Measurements from ENCODE around the gene PNPLA5. TPM values are rescaled to one million over a fixed set of nuclear protein-coding genes. Genes with fewer than 3 reads are reported as not detected.

PNPLA5 gene, protein sequence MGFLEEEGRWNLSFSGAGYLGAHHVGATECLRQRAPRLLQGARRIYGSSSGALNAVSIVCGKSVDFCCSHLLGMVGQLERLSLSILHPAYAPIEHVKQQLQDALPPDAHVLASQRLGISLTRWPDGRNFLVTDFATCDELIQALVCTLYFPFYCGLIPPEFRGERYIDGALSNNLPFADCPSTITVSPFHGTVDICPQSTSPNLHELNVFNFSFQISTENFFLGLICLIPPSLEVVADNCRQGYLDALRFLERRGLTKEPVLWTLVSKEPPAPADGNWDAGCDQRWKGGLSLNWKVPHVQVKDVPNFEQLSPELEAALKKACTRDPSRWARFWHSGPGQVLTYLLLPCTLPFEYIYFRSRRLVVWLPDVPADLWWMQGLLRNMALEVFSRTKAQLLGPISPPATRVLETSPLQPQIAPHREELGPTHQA
- not detected for total RNA-seq
- polyA plus RNA-seq (2013, experiment 1 of 2), result not detected
- not detected for polyA plus RNA-seq (2013, experiment 2 of 2)
- 0 to 0.24 (median 0) reads per million in 172 experiments for total RNA-seq

DNA sequence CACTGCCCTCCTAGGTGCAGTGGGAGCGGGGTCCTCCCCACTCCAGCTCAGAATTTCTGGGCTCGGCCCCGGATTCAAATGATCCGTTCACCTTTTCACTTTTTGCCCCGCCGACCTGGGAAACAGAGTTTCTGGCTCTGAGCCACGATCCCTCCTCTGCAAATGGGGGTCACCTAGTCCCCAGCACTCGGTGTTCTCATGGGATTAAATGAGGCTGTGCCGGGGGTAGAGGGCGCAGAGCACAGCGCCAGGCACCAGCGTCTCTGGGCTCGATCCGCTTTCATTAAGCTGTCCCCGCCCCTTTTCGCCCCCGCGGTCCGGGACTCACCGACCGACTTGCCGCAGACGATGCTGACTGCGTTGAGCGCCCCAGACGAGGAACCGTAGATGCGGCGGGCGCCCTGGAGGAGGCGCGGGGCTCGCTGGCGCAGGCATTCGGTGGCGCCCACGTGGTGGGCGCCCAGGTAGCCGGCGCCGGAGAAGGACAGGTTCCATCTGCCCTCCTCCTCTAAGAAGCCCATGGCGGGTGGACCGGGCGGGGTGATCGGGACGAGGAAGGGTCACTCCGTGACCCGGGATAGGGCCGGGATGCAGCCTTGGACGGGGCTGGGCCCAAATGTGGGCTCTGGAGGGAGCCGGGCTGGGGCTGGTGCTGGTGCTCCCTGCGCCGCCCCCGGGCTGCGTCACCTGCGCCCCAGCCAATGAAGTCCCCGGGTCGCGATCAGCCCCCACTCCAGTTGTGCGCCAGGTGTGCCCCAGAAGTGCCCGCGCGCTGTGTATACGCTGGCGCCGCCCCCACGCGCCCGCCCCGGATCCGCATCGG, at the start of gene PNPLA5:
Gene PNPLA5 (minus strand): TSS at position 654 of the 823 bp plus-strand sequence. CDS start 133 bp downstream, at position 521.
- peaks cover 11% of the 10 kb centered on the region for H3K4me1 ChIP-seq (ENCODE audit: insufficient read depth, low read length)
- no peak for DNase-seq
- Mint-ChIP-seq H3K4me1 (ENCODE audit: low read depth) (no peaks in the 10 kb centered on the region), H3K27me3 (peaks cover 47% of the 10 kb centered on the region), H3K36me3 (ENCODE audit: low read depth) (no peaks in the 10 kb centered on the region), H3K9me3 (no peaks in the 10 kb centered on the region), H3K27ac (no peak within 1 kb of the TSS), H3K4me3 (no peak within 1 kb of the TSS)
- ATAC-seq (ENCODE audit: poor library complexity), result no peak
- H3K9me3 ChIP-seq (ENCODE audit: control insufficient read depth in 1 of 2, insufficient read depth in 1 of 2, low read length in 2 of 2), result peaks cover 0 to 5% of the 10 kb centered on the region in 2 experiments
- intact Hi-C loops (cut with DNase I, micrococcal nuclease), result no loop called here
- peaks cover 34 to 54% of the 10 kb centered on the region in 2 experiments for H3K27me3 ChIP-seq (ENCODE audit: control insufficient read depth in 1 of 2, insufficient read depth in 2 of 2, low read length in 2 of 2)
- H3K36me3 ChIP-seq (ENCODE audit: insufficient read depth, low read length), result no peaks in the 10 kb centered on the region
- H3K4me3 ChIP-seq (ENCODE audit: low read length), result no peak within 1 kb of the TSS
- ChIA-PET POLR2A (no interaction called here), CTCF (no interaction called here)
- TF ChIP-seq, protein P1, sequence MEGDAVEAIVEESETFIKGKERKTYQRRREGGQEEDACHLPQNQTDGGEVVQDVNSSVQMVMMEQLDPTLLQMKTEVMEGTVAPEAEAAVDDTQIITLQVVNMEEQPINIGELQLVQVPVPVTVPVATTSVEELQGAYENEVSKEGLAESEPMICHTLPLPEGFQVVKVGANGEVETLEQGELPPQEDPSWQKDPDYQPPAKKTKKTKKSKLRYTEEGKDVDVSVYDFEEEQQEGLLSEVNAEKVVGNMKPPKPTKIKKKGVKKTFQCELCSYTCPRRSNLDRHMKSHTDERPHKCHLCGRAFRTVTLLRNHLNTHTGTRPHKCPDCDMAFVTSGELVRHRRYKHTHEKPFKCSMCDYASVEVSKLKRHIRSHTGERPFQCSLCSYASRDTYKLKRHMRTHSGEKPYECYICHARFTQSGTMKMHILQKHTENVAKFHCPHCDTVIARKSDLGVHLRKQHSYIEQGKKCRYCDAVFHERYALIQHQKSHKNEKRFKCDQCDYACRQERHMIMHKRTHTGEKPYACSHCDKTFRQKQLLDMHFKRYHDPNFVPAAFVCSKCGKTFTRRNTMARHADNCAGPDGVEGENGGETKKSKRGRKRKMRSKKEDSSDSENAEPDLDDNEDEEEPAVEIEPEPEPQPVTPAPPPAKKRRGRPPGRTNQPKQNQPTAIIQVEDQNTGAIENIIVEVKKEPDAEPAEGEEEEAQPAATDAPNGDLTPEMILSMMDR (IDR thresholded peaks at IDR 0.05), result no peak
- no peak within 1 kb of the TSS for H3K27ac ChIP-seq (ENCODE audit: low read depth in 1 of 2, low read length in 2 of 2)

DNA sequence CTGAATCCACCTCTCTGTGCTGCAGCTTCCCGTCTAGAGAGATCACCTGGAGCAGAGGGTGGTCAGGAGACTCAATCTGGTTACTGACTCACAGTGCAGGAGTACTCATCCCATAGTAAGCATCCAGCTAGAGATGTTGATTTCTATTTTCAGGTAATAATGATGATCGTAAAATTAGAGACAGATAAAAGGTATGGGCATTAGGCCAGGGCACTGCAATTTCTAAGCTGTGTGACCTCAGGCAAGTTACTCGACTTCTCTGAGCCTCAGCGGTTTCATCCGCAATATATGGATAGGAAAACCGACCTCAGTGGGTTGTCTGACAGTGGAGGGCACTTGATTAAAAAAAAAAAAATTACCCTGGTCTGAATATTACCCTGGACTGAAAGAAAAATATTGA, 49.6 kb upstream of the PNPLA5 start:
- ATAC-seq (ENCODE audit: poor library complexity) (no peak), DNase-seq (no peak)
- H3K27ac ChIP-seq (ENCODE audit: low read depth in 1 of 2, low read length in 2 of 2), result no peak overlapping the region
- CTCF ChIA-PET, result no interaction called here
- peaks cover 0 to 4% of the 10 kb centered on the region in 2 experiments for H3K27me3 ChIP-seq (ENCODE audit: control insufficient read depth in 1 of 2, insufficient read depth in 2 of 2, low read length in 2 of 2)
- Mint-ChIP-seq H3K36me3 (ENCODE audit: low read depth) (no peaks in the 10 kb centered on the region), H3K4me1 (ENCODE audit: low read depth) (no peaks in the 10 kb centered on the region), H3K27me3 (peaks cover 19% of the 10 kb centered on the region), H3K9me3 (no peaks in the 10 kb centered on the region), H3K4me3 (no peak overlapping the region), H3K27ac (no peak overlapping the region)
- H3K36me3 ChIP-seq (ENCODE audit: insufficient read depth, low read length), result no peaks in the 10 kb centered on the region
- no peak overlapping the region for H3K4me3 ChIP-seq (ENCODE audit: low read length)
- H3K4me1 ChIP-seq (ENCODE audit: insufficient read depth, low read length), result peaks cover 7% of the 10 kb centered on the region
- POLR2A ChIA-PET, result interaction anchor here (1.4 kb wide), 1 partner anchor 14 kb away, joined by 4 read pairs; the partner anchor contains the start of gene SAMM50
- no peaks in the 10 kb centered on the region for H3K9me3 ChIP-seq (ENCODE audit: control insufficient read depth in 1 of 2, insufficient read depth in 1 of 2, low read length in 2 of 2)
- TF ChIP-seq, protein P1 (IDR thresholded peaks at IDR 0.05), result no peak
- intact Hi-C loops (cut with DNase I, micrococcal nuclease), result no loop called here

DNA sequence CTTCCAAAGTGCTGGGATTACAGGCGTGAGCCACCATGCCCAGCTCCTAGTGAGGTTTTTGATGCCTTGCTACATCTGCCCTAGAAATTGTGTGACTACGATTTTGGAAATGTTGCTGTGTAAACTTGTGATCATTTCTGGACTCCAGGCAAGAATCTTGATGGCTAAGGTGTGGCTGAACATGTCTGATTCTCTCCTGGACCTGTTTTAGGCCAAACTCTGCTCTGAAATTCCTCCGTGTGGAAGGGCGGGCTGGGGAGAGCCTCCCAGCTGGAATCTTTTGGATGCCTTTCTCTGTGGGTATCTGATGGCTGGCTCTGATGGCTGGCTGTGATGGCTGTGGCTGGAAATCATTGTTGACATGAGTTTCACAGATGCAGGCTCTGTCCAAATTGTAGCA, 40.0 kb upstream of the PNPLA5 start:
- intact Hi-C loops (cut with DNase I, micrococcal nuclease), result no loop called here
- ATAC-seq (ENCODE audit: poor library complexity), result no peak
- H3K4me1 Mint-ChIP-seq (ENCODE audit: low read depth), result no peaks in the 10 kb centered on the region

More for the DNA sequence above, 40.0 kb upstream of the PNPLA5 start:
- DNase-seq, result no peak
- Histone ChIP-seq H3K4me3 (ENCODE audit: low read length) (no peak overlapping the region), H3K27me3 (ENCODE audit: control insufficient read depth in 1 of 2, insufficient read depth in 2 of 2, low read length in 2 of 2) (peaks cover 0 to 5% of the 10 kb centered on the region in 2 experiments), H3K4me1 (ENCODE audit: insufficient read depth, low read length) (no peaks in the 10 kb centered on the region), H3K9me3 (ENCODE audit: control insufficient read depth in 1 of 2, insufficient read depth in 1 of 2, low read length in 2 of 2) (no peaks in the 10 kb centered on the region), H3K36me3 (ENCODE audit: insufficient read depth, low read length) (no peaks in the 10 kb centered on the region), H3K27ac (ENCODE audit: low read depth in 1 of 2, low read length in 2 of 2) (no peak overlapping the region)
- H3K27me3 Mint-ChIP-seq, result peaks cover 17% of the 10 kb centered on the region
- TF ChIP-seq, protein P1 (IDR thresholded peaks at IDR 0.05), result no peak
- ChIA-PET POLR2A (no interaction called here), CTCF (interaction anchor here (0.8 kb wide), 1 partner anchor 178 kb away, joined by 3 read pairs; no protein-coding TSS in a partner anchor)
- no peak overlapping the region for H3K27ac Mint-ChIP-seq
- no peaks in the 10 kb centered on the region for H3K36me3 Mint-ChIP-seq (ENCODE audit: low read depth)
- H3K4me3 Mint-ChIP-seq, result no peak overlapping the region
- H3K9me3 Mint-ChIP-seq, result no peaks in the 10 kb centered on the region
